ENCODE data around the gene PPM1J.

GRCh38 chr1:112717263-112717873, 2.2 kb upstream of the PPM1J start:
- TF ChIP-seq SIRT6 (IDR thresholded peaks at IDR 0.05; ENCODE audit: low read length): no peak
- no peak for TF ChIP-seq CTCF (IDR thresholded peaks at IDR 0.05; ENCODE audit: control extremely low read depth in 1 of 3, insufficient read depth in 1 of 3, low read depth in 1 of 3, low read length in 3 of 3)

All from H1 (cell line).